Measurements from ENCODE around the gene DDI2.

Gene DDI2

DNA sequence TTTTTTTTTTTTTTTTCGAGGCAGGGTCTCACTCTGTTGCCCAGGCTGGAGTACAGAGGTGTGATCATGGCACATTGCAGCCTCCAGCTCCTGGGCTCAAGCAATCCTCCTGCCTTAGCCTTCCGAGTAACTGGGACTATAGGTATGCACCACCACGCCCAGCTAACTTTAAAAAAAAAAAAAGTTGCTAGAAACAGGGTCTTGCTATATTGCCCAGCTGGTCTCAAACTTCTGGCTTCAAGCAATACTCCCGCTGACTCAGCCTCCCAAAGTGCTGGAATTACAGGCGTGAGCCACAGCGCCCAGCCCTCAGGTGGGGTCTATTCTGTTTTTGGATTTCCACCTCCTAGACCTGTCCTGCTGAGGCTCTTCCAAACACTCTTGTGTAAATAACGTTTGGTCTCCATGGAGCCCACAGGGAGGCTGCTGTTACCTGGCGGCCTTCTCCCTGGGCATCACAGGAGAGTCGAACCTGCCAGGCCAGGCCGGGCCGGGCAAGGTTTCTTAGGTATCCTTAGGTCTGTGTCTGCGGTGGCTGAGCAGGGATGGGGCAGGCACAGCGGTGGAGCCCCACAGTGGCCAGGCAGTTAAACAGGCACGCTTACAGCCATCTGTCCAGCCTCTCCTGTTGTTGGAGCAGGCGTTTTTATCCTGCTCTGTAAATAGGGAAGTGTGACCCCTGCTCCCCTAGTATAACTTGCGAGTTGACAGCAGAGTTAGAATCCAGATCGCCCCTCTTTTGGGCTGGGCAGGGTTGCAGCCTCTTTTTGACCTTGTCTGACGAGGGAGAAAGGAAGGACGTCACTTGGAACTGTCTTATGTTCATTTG is 85.7 kb downstream of the DDI2 start:
- TF ChIP-seq, protein P1, sequence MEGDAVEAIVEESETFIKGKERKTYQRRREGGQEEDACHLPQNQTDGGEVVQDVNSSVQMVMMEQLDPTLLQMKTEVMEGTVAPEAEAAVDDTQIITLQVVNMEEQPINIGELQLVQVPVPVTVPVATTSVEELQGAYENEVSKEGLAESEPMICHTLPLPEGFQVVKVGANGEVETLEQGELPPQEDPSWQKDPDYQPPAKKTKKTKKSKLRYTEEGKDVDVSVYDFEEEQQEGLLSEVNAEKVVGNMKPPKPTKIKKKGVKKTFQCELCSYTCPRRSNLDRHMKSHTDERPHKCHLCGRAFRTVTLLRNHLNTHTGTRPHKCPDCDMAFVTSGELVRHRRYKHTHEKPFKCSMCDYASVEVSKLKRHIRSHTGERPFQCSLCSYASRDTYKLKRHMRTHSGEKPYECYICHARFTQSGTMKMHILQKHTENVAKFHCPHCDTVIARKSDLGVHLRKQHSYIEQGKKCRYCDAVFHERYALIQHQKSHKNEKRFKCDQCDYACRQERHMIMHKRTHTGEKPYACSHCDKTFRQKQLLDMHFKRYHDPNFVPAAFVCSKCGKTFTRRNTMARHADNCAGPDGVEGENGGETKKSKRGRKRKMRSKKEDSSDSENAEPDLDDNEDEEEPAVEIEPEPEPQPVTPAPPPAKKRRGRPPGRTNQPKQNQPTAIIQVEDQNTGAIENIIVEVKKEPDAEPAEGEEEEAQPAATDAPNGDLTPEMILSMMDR (IDR thresholded peaks at IDR 0.05; ENCODE audit: insufficient read depth, low read depth, low read length, missing control alignments), result no peak
- no peak for DNase-seq (ENCODE audit: low read depth)
- H3K4me3 ChIP-seq (ENCODE audit: low read depth, low read length), result no peak overlapping the region

DNA sequence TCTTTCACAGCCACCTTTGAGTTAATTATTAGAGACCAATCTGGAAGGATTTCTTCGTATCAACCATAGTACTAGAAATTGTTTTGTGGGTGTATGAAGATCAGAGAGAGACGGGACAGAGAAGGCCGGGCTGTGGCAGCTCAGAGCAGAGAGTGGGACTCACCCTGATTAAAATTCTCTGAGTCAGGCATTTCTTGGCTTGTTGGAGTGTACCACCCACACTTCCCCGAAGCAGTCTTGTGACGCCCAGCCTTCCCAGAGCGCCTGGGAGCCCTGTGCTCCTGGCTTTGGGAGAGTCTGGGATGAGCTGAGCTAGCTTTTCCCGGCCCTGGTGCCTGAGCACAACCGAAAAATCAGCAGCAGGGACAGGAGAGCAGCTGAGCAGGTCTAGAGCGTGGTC is 86.3 kb downstream of the DDI2 start:
- TF ChIP-seq, protein P1 (IDR thresholded peaks at IDR 0.05; ENCODE audit: insufficient read depth, low read depth, low read length, missing control alignments), result no peak
- no peak for DNase-seq (ENCODE audit: low read depth)
- no peak overlapping the region for H3K4me3 ChIP-seq (ENCODE audit: low read depth, low read length)

DNA sequence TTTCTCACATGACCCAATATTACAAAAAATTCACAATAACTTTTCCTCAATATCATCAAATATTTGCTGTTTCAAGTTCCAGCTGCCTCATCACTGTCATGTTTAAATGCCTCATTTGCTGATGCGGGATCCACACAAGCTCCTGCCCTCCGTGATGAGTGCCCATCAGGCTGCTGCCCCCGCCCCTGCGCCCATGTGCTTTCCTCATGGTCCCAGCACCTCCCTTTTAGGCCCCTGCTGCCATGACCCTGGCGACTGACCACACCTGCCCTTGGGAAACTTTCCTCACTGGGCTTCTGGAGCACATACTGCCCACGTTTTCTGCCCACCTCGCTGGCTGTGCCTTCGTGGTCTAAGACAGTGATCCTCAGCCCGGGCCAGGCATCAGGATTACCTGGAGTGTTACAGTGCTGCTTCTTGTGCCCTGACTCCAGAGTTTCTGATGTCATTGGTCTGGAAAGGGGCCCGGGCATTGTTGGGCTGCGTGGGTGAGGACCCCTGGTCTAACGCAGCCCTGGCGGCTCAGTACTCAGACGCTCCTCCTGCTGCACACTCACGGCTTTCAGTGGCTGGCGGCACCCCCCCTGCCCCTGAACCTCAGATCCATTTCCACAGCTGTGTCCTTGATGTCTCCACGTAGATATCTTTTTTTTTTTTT is 87.4 kb downstream of the DDI2 start:
- TF ChIP-seq, protein P1 (IDR thresholded peaks at IDR 0.05; ENCODE audit: insufficient read depth, low read depth, low read length, missing control alignments), result no peak
- no peak overlapping the region for H3K4me3 ChIP-seq (ENCODE audit: low read depth, low read length)
- DNase-seq (ENCODE audit: low read depth), result no peak

DNA sequence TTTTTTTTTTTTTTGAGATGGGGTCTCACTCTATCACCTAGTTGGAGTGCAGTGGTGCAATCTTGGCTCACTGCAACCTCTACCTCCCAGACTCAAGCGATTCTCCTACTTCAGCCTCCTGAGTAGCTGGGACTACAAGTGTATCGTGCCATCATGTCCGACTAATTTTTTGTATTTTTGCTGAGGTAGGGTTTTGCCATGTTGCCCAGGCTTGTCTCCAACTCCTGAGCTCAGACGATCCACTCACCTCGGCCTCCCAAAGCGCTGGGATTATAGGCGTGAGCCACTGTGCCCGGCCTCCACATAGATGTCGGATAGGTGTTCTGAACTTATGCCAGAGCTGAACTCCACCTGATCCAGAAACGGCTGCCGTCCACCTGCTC is 87.9 kb downstream of the DDI2 start:
- TF ChIP-seq, protein P1 (IDR thresholded peaks at IDR 0.05; ENCODE audit: insufficient read depth, low read depth, low read length, missing control alignments), result no peak
- no peak overlapping the region for H3K4me3 ChIP-seq (ENCODE audit: low read depth, low read length)
- no peak for DNase-seq (ENCODE audit: low read depth)

DNA sequence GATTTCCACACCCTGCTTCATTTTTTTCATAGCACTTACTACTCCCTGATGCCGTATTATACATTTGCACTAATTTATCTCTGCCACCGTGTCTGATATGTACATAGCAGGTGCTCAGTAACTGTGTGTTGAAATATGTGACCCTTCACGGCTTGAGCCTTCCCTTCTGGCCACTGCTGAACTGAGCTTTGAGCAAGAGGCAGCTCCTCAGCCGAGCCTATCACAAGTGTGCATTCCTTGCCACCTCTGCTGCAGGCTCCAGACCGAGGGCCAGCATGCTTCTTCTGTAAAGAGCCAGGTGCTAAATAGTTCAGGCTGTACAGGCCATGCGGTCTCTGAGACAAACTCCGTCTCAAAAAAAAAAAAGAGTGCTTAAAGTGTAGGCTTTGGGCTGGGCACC is 89.5 kb downstream of the DDI2 start:
- no peak overlapping the region for H3K4me3 ChIP-seq (ENCODE audit: low read depth, low read length)
- TF ChIP-seq, protein P1 (IDR thresholded peaks at IDR 0.05; ENCODE audit: insufficient read depth, low read depth, low read length, missing control alignments), result no peak
- DNase-seq (ENCODE audit: low read depth), result no peak

DNA sequence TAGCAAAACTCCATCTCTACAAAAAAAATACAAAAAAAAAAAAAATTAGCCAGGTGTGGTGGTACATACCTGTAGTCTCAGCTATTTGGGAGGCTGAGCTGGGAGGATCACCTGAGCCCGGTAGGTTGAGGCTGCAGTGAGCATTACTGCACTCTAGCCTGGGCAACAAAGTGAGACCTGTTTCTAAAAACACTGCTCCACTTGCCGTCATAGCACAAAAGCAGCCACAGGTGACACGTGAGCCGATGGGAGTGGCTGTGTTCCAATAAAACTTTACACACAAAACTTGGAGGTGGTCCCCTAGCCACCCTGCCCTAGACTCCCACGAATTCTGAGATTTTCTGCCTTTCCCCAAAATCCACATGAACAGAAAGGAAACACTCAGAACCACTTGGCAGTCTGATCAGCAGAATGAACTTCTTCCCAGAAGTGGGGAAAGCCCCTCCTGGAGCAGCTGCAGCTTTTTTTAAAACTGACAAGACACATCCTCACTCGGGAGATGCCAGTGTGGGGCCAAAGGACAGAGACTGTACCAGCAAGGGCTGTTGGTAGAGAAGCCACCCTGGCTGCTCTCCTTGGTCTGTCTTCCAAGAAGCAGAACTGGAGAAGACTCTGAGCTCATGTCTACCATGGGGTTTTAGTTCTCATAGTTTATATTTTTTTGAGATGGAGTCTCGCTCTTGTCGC is 90.1 kb downstream of the DDI2 start:
- TF ChIP-seq, protein P1 (IDR thresholded peaks at IDR 0.05; ENCODE audit: insufficient read depth, low read depth, low read length, missing control alignments), result no peak
- no peak for DNase-seq (ENCODE audit: low read depth)

More for the DNA sequence above, 90.1 kb downstream of the DDI2 start:
- H3K4me3 ChIP-seq (ENCODE audit: low read depth, low read length), result no peak overlapping the region

Data from GM12865 (cell line).